Spleen (tissue), 7 donors: ENCODE measurements around the gene PRKCE.

Experiments
- POLR2A ChIP-seq, 3 donors: fragments of 450-650 bp; IDR thresholded peaks; one replicate each; pipeline ENCODE4 v1.5.1; 2017; ENCODE audit warnings: antibody characterized with exemption in 3 of 3, mild to moderate bottlenecking in 1 of 3
- TF ChIP-seq, protein P1 (sequence below), 11 experiments: fragments of 200-600 bp in 7 of 11; fragments of 450-650 bp in 4 of 11; sonication (generic) in 4 of 11; IDR thresholded peaks in 8 of 11; conservative IDR thresholded peaks in 3 of 11; 1 replicate in 7 of 11; 2 replicates in 4 of 11; pipeline versions ENCODE4 v1.4.0 to v1.8.0; 2016 to 2021; ENCODE audit warnings: antibody characterized with exemption in 11 of 11, inconsistent platforms in 4 of 11, mild to moderate bottlenecking in 1 of 11
- donor health status: DM: no; HTN: no; CAD: no; lungs with moderate emphysema.
- donor health status: DM: no; HTN: no; CAD: no.
- donor health status: DM: no; HTN: no; CAD: no.

DNA sequence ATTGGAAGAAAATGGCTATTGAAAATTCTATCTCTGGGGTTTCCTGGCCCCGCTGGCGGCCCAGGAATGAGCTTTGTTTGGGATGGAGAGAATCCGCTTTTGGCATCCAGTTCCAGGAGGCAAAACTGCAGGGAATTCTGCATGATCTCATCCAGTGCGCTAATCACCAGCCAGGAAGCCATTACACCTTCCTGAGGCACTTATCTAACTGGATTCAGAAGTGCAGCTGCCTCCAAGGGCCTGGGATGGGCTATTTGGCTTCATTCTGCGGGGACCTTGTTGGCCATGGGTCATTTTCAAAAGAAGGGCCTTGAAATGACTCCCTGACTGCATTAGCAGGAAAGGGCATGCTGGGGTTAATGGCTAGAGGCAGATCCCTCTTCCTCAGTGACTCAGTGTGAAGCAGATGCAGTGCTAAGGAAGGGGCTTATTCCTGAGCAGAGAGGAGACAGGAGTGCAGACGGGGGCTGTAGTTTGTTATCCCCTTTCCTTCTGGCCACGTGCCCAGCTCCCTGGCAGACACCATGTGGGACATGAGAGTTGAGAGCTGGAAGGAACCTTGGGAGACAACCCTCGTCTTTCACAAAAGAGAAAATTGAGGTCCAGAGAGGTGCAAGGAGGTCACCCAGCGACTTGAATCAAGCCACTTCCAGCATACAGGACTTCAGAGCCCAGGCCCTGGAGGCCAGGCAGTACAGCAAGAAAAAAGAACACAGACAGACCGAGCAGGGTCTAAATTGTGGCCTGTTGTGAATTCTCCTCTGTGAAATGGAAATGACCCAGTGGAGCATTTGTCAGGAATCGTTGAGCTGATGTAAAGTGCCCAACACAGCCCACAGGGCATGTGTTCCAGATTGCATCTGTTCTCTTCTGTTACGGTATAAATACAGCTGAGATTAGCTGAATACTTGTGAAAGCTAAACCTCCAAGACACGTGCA is 161.8 kb downstream of the PRKCE start:
- TF ChIP-seq POLR2A (IDR thresholded peaks at IDR 0.05): no peak
- TF ChIP-seq, protein P1, sequence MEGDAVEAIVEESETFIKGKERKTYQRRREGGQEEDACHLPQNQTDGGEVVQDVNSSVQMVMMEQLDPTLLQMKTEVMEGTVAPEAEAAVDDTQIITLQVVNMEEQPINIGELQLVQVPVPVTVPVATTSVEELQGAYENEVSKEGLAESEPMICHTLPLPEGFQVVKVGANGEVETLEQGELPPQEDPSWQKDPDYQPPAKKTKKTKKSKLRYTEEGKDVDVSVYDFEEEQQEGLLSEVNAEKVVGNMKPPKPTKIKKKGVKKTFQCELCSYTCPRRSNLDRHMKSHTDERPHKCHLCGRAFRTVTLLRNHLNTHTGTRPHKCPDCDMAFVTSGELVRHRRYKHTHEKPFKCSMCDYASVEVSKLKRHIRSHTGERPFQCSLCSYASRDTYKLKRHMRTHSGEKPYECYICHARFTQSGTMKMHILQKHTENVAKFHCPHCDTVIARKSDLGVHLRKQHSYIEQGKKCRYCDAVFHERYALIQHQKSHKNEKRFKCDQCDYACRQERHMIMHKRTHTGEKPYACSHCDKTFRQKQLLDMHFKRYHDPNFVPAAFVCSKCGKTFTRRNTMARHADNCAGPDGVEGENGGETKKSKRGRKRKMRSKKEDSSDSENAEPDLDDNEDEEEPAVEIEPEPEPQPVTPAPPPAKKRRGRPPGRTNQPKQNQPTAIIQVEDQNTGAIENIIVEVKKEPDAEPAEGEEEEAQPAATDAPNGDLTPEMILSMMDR (IDR thresholded peaks at IDR 0.05 in 8 of 11, conservative IDR thresholded peaks at IDR 0.05 in 3 of 11): no peak
